ENCODE results near the gene PIGT. TPM values are rescaled to one million over a fixed set of nuclear protein-coding genes. Genes with fewer than 3 reads are reported as not detected.

The PIGT gene
- total RNA-seq, 2 experiments from 2014 or later = 41.5 to 44.4 TPM

DNA sequence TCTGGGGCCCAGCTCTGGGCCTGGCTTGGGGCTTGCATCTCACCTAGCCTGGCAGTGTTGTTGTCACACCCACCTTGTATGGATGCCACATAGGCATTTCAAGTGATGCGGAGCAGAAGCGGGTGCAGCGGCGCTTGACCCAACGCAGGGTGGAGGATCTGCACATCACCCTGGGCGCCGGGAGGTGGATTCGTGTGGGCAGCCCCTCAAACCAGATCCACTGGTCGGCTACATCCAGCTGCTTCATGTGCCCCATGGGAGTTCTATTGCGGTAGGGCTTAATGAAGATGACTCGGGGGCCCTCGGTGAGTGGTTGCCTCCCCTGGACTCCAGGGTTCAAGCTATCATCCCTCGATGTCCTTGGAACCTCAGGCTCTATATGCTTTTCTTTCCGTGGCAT, 41.0 kb upstream of the PIGT start:
- DNase-seq = no peak
- Mint-ChIP-seq H3K4me3 (no peak overlapping the region), H3K9me3 (no peaks in the 10 kb centered on the region), H3K36me3 (no peaks in the 10 kb centered on the region), H3K27ac (no peak overlapping the region), H3K4me1 (ENCODE audit: low read depth) (peaks cover 20% of the 10 kb centered on the region), H3K27me3 (no peaks in the 10 kb centered on the region)
- intact Hi-C loops (cut with micrococcal nuclease) = loop anchor here (1.0 kb wide), 1 partner anchor 62 kb away; no protein-coding TSS in a partner anchor
- POLR2A ChIA-PET = interaction anchor here (1.5 to 2.5 kb wide), 2 partner anchors 13 to 62 kb away, joined by 3 to 15 read pairs; no protein-coding TSS in a partner anchor
- CTCF ChIA-PET = interaction anchor here (1.0 to 21.4 kb wide), 11 partner anchors 11 to 396 kb away, joined by 3 to 503 read pairs (median 15); partner anchors contain the start of genes PIGT and SYS1

- H3K4me1 Mint-ChIP-seq (ENCODE audit: low read depth) = peaks cover 16% of the 10 kb centered on the region
- POLR2A ChIA-PET = no interaction called here
Measured at GRCh38 chr20:45377269-45377668, 38.7 kb upstream of the PIGT start.

DNA sequence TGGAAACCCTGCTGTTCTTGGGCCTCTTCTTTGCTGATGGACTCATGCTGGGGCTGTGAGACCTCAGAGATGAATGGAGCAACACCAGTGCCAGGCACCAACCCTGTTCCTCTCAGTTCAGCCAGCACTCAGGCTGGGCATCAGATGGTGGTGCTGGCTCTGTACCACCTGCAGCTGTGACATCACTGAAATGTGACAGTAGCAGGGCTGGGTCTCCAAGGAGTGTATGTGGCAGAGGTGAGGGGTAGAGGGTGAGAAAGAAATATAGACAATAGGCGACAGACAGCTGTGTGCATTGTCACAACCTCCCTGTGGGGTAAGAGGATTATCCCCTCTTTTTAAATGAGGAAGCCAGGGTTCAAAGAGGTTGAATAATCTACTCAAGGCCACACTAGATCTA, 37.8 kb upstream of the PIGT start, which contains the start of gene TP53TG5:
Gene TP53TG5 (minus strand): TSS at position 135 of the 400 bp plus-strand sequence. CDS start 89 bp downstream, at position 46.
- intact Hi-C loops (cut with micrococcal nuclease) = no loop called here
- H3K27ac Mint-ChIP-seq = no peak within 1 kb of the TSS
- no peaks in the 10 kb centered on the region for H3K9me3 Mint-ChIP-seq
- ChIA-PET POLR2A (no interaction called here), CTCF (interaction anchor here (8.0 to 21.4 kb wide), 2 partner anchors 17 to 58 kb away, joined by 175 to 503 read pairs; partner anchors contain the start of gene SYS1)
- no peak for DNase-seq
- H3K4me1 Mint-ChIP-seq (ENCODE audit: low read depth) = peaks cover 10% of the 10 kb centered on the region
- no peaks in the 10 kb centered on the region for H3K36me3 Mint-ChIP-seq
- no peaks in the 10 kb centered on the region for H3K27me3 Mint-ChIP-seq
- H3K4me3 Mint-ChIP-seq = no peak within 1 kb of the TSS

More at GRCh38 chr20:45377269-45377668, 38.7 kb upstream of the PIGT start:
- no peaks in the 10 kb centered on the region for H3K9me3 Mint-ChIP-seq
- CTCF ChIA-PET = interaction anchor here (0.8 to 21.4 kb wide), 5 partner anchors 16 to 394 kb away, joined by 3 to 503 read pairs (median 41); partner anchors contain the start of gene SYS1
- intact Hi-C loops (cut with micrococcal nuclease) = no loop called here
- no peak overlapping the region for H3K27ac Mint-ChIP-seq
- no peaks in the 10 kb centered on the region for H3K27me3 Mint-ChIP-seq
- no peak overlapping the region for H3K4me3 Mint-ChIP-seq
- no peaks in the 10 kb centered on the region for H3K36me3 Mint-ChIP-seq
- no peak for DNase-seq

DNA sequence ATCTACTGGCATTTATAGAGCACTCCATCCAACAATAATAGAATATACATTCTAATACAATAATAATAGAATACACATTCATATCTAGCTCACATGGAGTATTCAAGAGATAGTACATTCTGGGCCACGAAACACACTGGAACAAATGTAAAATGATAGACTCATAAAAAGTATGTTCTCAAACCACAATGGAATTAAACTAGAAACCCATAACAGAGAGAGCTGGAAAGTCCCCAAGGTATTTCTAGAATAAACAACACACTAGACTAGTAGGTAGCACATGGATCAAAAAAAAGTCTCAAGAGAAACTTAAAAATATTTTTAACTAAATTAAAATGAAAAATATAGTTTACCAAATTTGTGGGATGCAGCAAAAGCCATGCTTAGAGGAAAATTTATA, 28.7 kb upstream of the PIGT start:
- intact Hi-C loops (cut with micrococcal nuclease) = no loop called here

DNA sequence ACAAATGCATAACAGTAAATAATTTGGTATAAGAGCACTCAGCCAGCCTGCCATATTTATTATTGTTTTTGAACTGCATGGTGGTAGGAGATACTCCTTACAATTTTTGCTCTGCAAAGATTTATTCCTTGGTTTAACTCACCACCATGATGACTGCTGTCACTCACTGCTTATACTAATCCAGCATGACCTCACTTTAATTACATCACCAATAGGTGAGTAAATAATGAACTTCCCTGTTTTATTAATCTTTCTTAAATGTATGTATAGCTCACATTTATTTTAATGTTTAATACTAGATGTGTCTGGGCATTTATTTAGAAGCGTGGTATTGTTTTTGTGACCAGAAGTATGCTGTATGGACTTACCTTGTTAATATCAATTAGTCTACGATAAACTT, 25.0 kb upstream of the PIGT start:
- no peak for DNase-seq
- Mint-ChIP-seq H3K36me3 (peaks cover 6% of the 10 kb centered on the region), H3K27me3 (no peaks in the 10 kb centered on the region), H3K27ac (no peak overlapping the region), H3K9me3 (peaks cover 4% of the 10 kb centered on the region), H3K4me3 (no peak overlapping the region), H3K4me1 (ENCODE audit: low read depth) (peaks cover 24% of the 10 kb centered on the region)
- intact Hi-C loops (cut with micrococcal nuclease) = no loop called here
- ChIA-PET POLR2A (no interaction called here), CTCF (interaction anchor here (3.8 kb wide), 1 partner anchor 17 kb away, joined by 18 read pairs; no protein-coding TSS in a partner anchor)

More for the DNA sequence above, 28.7 kb upstream of the PIGT start:
- H3K27me3 Mint-ChIP-seq = no peaks in the 10 kb centered on the region
- H3K36me3 Mint-ChIP-seq = peaks cover 6% of the 10 kb centered on the region
- DNase-seq = no peak
- H3K27ac Mint-ChIP-seq = no peak overlapping the region
- POLR2A ChIA-PET = interaction anchor here (1.1 to 1.2 kb wide), 2 partner anchors 13 to 28 kb away, joined by 3 read pairs; no protein-coding TSS in a partner anchor
- CTCF ChIA-PET = interaction anchor here (1.0 to 1.8 kb wide), 6 partner anchors 14 to 63 kb away, joined by 3 to 18 read pairs (median 6); partner anchors contain the start of gene SYS1
- H3K4me3 Mint-ChIP-seq = no peak overlapping the region
- peaks cover 24% of the 10 kb centered on the region for H3K4me1 Mint-ChIP-seq (ENCODE audit: low read depth)
- peaks cover 4% of the 10 kb centered on the region for H3K9me3 Mint-ChIP-seq

GRCh38 chr20:45391559-45391958, 24.4 kb upstream of the PIGT start:
- no peak for DNase-seq
- H3K9me3 Mint-ChIP-seq = peaks cover 4% of the 10 kb centered on the region
- peaks cover 6% of the 10 kb centered on the region for H3K36me3 Mint-ChIP-seq
- ChIA-PET CTCF (interaction anchor here (1.6 to 3.8 kb wide), 2 partner anchors 18 to 29 kb away, joined by 5 to 18 read pairs; partner anchors contain the start of gene SYS1), POLR2A (no interaction called here)
- H3K27me3 Mint-ChIP-seq = no peaks in the 10 kb centered on the region
- no peak overlapping the region for H3K4me3 Mint-ChIP-seq
- intact Hi-C loops (cut with micrococcal nuclease) = no loop called here
- no peak overlapping the region for H3K27ac Mint-ChIP-seq
- H3K4me1 Mint-ChIP-seq (ENCODE audit: low read depth) = peaks cover 24% of the 10 kb centered on the region

GRCh38 chr20:45392733-45393132, 23.2 kb upstream of the PIGT start:
- ChIA-PET POLR2A (no interaction called here), CTCF (interaction anchor here (0.6 to 3.8 kb wide), 3 partner anchors 19 to 44 kb away, joined by 3 to 18 read pairs (median 5); partner anchors contain the start of gene SYS1)
- DNase-seq = no peak
- Mint-ChIP-seq H3K27me3 (no peaks in the 10 kb centered on the region), H3K4me1 (ENCODE audit: low read depth) (peaks cover 14% of the 10 kb centered on the region), H3K4me3 (no peak overlapping the region), H3K36me3 (peaks cover 3% of the 10 kb centered on the region), H3K27ac (no peak overlapping the region), H3K9me3 (no peaks in the 10 kb centered on the region)
- intact Hi-C loops (cut with micrococcal nuclease) = no loop called here

DNA sequence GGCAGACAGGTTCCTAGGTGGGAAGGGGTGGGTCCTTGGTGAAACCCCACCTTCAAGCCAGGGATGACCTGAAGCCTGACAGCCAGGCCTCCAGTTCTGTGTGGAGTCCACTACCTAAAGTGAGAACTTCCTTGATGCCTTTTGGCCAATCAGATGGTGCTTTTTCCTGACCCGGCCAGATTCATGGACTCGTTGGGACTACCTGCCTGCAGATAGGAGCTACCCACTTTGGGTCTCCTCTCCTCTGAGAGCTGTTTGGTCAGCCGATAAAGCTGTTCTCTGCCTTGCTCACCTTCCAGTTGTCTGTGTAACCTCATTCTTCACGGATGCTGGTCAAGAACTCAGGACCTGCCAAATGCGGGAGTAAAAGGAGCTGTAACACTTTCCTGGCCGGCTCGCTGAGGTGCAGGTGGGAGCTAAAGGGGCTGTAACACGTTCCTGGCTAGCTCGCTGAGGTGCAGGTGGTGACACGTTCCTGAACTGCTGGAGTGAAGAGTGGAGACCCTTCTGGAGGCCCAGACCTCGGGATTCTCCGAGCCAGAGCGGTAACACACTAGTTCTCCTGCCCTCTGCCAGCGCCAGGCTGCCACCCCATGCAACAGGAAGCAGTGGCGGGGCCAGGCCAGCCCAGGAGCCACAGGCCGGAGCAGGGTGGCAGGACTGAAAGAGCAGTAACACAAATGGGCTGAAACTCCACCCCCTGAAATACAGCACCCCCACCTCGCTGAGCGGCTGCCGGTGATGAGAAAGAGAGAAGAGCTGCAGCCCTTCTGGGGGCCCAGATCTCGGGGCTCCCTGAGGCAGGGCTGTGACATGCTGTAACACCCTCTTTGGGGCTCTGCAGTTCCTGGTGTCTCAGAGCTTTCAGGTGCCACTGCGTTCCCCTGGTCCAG, 21.5 kb upstream of the PIGT start:
- Mint-ChIP-seq H3K27me3 (no peaks in the 10 kb centered on the region), H3K27ac (no peak overlapping the region), H3K9me3 (peaks cover 2% of the 10 kb centered on the region), H3K36me3 (no peaks in the 10 kb centered on the region), H3K4me3 (no peak overlapping the region), H3K4me1 (ENCODE audit: low read depth) (peaks cover 8% of the 10 kb centered on the region)
- CTCF ChIA-PET = interaction anchor here (0.8 to 1.6 kb wide), 4 partner anchors 10 to 282 kb away, joined by 3 to 5 read pairs (median 4); partner anchors contain the start of gene SYS1
- POLR2A ChIA-PET = no interaction called here
- intact Hi-C loops (cut with micrococcal nuclease) = no loop called here
- no peak for DNase-seq

GRCh38 chr20:45395114-45395415, 20.9 kb upstream of the PIGT start:
- peaks cover 4% of the 10 kb centered on the region for H3K36me3 Mint-ChIP-seq
- intact Hi-C loops (cut with micrococcal nuclease) = no loop called here
- CTCF ChIA-PET = interaction anchor here (0.8 to 1.6 kb wide), 3 partner anchors 10 to 283 kb away, joined by 3 to 4 read pairs (median 4); partner anchors contain the start of gene SYS1
- no peaks in the 10 kb centered on the region for H3K27me3 Mint-ChIP-seq
- no peak for DNase-seq
- no peak overlapping the region for H3K4me3 Mint-ChIP-seq
- H3K9me3 Mint-ChIP-seq = peaks cover 8% of the 10 kb centered on the region
- POLR2A ChIA-PET = no interaction called here
- peaks cover 8% of the 10 kb centered on the region for H3K4me1 Mint-ChIP-seq (ENCODE audit: low read depth)
- no peak overlapping the region for H3K27ac Mint-ChIP-seq

DNA sequence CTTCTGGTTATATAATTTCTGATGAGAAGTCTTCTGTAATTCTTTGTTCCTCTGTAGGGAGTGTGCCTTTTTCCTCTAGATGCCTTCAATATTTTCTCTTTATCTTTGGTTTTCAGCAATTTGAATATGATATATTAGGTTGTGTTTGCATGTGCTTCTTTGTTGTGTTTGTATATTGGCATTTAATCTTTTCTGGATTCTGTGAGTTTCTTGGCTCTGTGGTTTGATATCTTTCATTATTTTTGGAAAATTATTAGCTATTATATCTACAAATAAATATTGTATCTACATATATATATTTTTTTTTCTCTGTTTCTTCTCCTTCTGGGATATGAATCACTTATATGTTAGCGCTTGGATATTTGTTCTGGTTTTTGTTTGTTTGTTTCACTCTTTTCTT, 16.9 kb upstream of the PIGT start:
- H3K4me3 Mint-ChIP-seq = no peak overlapping the region
- H3K9me3 Mint-ChIP-seq = peaks cover 27% of the 10 kb centered on the region
- H3K27ac Mint-ChIP-seq = no peak overlapping the region
- DNase-seq = no peak
- intact Hi-C loops (cut with micrococcal nuclease) = no loop called here
- H3K36me3 Mint-ChIP-seq = peaks cover 18% of the 10 kb centered on the region
- H3K27me3 Mint-ChIP-seq = no peaks in the 10 kb centered on the region
- ChIA-PET CTCF (no interaction called here), POLR2A (no interaction called here)
- H3K4me1 Mint-ChIP-seq (ENCODE audit: low read depth) = peaks cover 5% of the 10 kb centered on the region

DNA sequence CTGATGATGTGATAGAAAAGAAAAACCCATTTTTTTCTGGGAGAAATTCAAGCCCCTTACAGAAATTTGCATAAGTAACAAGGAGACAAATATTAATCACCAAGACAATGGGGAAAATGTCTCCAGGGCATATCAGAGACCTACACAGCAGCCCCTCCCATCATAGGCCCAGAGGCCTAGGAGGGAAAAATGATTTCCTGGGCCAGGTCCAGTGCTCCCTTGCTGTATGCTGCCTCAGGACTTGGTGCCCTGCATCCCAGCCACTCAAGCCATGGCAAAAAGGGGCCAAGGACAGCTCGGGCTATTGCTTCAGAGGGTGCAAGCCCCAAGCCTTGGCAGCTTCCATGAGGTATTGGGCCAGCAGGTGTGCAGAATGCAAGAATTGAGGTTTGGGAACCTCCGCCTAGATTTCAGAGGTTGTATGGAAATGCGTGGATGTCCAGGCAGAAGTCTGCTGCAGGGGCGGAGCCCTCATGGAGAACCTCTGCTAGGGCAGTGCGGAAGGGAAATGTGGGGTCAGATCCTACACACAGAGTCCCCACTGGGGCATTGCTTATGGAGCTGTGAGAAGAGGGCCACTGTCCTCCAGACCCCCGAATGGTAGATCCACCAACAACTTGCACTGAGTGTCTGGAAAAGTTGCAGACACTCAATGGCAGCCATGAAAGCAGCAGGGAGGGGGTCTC, 15.5 kb upstream of the PIGT start:
- Mint-ChIP-seq H3K27me3 (peaks cover 2% of the 10 kb centered on the region), H3K4me3 (no peak overlapping the region), H3K4me1 (ENCODE audit: low read depth) (peaks cover 11% of the 10 kb centered on the region), H3K27ac (no peak overlapping the region), H3K36me3 (peaks cover 18% of the 10 kb centered on the region), H3K9me3 (peaks cover 27% of the 10 kb centered on the region)
- ChIA-PET CTCF (no interaction called here), POLR2A (no interaction called here)
- no peak for DNase-seq
- intact Hi-C loops (cut with micrococcal nuclease) = no loop called here

DNA sequence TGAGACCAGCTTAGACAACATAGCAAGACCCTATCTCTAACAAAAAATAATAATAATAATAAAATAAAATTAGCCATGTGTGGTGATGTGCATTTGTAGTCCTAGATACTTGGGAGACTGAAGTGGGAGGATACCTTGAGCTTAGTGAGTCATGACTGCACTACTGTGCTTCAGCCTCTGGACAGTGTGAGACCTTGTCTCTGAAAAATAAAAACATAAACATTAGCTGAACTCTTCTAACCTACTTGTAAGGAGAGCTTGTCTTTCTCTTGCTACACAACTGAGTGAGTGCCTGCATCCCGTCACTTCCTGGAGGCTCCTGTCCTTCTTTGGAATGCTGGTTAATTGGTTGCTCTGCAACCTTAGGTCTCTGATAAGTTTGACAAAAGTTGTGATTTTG, 13.0 kb upstream of the PIGT start:
- Mint-ChIP-seq H3K9me3 (peaks cover 27% of the 10 kb centered on the region), H3K4me3 (no peak overlapping the region), H3K27ac (no peak overlapping the region), H3K27me3 (peaks cover 2% of the 10 kb centered on the region), H3K36me3 (peaks cover 18% of the 10 kb centered on the region), H3K4me1 (ENCODE audit: low read depth) (peaks cover 18% of the 10 kb centered on the region)
- ChIA-PET CTCF (interaction anchor here (0.7 to 2.9 kb wide), 3 partner anchors 30 to 109 kb away, joined by 5 to 14 read pairs (median 5); no protein-coding TSS in a partner anchor), POLR2A (interaction anchor here (1.3 kb wide), 1 partner anchor 56 kb away, joined by 3 read pairs; no protein-coding TSS in a partner anchor)
- no peak for DNase-seq
- intact Hi-C loops (cut with micrococcal nuclease) = no loop called here
